HepG2 (cell line): ENCODE measurements around the gene RBM43.

Source experiments
- CBX1 ChIP-seq: IDR thresholded peaks from one replicate; pipeline ENCODE4 v1.6.1; 2016; ENCODE audit warnings: antibody characterized with exemption, low read depth
- DPF2 ChIP-seq: sonication (generic); formaldehyde crosslinking; IDR thresholded peaks from 2 replicates; pipeline ENCODE4 v1.4.0; 2020; ENCODE audit warnings: mild to moderate bottlenecking, low read depth, missing genetic modification reagents, borderline replicate concordance
- HMG20A ChIP-seq: IDR thresholded peaks from 2 replicates; pipeline ENCODE4 v1.6.1; 2016; ENCODE audit warnings: borderline replicate concordance
- ZNF329 ChIP-seq: sonication (generic); formaldehyde crosslinking; IDR thresholded peaks from 2 replicates; pipeline ENCODE4 v1.9.0; 2021; ENCODE audit warnings: low read depth, mild to moderate bottlenecking, missing genetic modification reagents
- ZNF354B ChIP-seq: sonication (generic); formaldehyde crosslinking; IDR thresholded peaks from 2 replicates; pipeline ENCODE4 v1.8.0; 2022; ENCODE audit warnings: mild to moderate bottlenecking, missing genetic modification reagents
- ZNF781 ChIP-seq: sonication (generic); formaldehyde crosslinking; IDR thresholded peaks from 2 replicates; pipeline ENCODE4 v1.5.1; 2020; ENCODE audit warnings: borderline replicate concordance, mild to moderate bottlenecking, missing genetic modification reagents; ENCODE audit errors: not compliant biosample characterization
- ZNF883 ChIP-seq: sonication (generic); formaldehyde crosslinking; IDR thresholded peaks from 2 replicates; pipeline ENCODE4 v1.5.1; 2020; ENCODE audit warnings: mild to moderate bottlenecking, missing genetic modification reagents; ENCODE audit errors: not compliant biosample characterization
- TF ChIP-seq, protein P1 (sequence below): IDR thresholded peaks from 2 replicates; pipeline ENCODE4 v1.6.1; 2012; ENCODE audit warnings: low read depth, low read length, improper control_type of control experiment
- TF ChIP-seq, protein P2 (sequence below): sonication (generic); formaldehyde crosslinking; IDR thresholded peaks from 2 replicates; pipeline ENCODE4 v1.5.0; 2020; ENCODE audit warnings: missing genetic modification reagents
- TF ChIP-seq, protein P3 (sequence below): sonication (generic); formaldehyde crosslinking; IDR thresholded peaks from 2 replicates; pipeline ENCODE4 v1.5.0; 2020; ENCODE audit warnings: missing genetic modification reagents, mild to moderate bottlenecking, borderline replicate concordance
- TF ChIP-seq, protein P4 (sequence below): sonication (generic); formaldehyde crosslinking; IDR thresholded peaks from 2 replicates; pipeline ENCODE4 v1.8.1; 2023; ENCODE audit warnings: mild to moderate bottlenecking, missing genetic modification reagents

DNA sequence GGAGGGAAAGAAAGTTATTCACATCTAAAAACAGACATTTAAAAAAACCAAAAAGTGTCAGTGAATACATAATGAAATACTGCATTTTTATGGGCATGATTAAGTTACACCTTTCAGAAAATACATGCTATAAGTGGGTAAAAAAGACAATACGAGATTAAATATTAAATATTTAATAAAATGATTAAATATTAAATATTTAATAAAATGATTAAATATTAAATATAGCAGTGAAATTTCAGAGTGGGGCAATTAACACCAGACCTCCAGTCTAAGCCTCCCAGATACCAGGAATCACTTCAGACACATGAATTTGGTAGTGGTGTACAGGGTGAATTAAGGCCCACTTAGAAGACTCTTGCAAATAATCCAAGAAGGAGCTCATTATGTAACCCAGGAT, 15.5 kb downstream of the RBM43 start:
- no peak for TF ChIP-seq ZNF354B (CRISPR knock-in tag)
- no peak for TF ChIP-seq DPF2 (CRISPR knock-in tag)
- TF ChIP-seq, protein P1, sequence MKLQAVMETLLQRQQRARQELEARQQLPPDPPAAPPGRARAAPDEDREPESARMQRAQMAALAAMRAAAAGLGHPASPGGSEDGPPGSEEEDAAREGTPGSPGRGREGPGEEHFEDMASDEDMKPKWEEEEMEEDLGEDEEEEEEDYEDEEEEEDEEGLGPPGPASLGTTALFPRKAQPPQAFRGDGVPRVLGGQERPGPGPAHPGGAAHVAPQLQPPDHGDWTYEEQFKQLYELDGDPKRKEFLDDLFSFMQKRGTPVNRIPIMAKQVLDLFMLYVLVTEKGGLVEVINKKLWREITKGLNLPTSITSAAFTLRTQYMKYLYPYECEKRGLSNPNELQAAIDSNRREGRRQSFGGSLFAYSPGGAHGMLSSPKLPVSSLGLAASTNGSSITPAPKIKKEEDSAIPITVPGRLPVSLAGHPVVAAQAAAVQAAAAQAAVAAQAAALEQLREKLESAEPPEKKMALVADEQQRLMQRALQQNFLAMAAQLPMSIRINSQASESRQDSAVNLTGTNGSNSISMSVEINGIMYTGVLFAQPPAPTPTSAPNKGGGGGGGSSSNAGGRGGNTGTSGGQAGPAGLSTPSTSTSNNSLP, result no peak
- TF ChIP-seq ZNF781, result no peak
- no peak for TF ChIP-seq CBX1
- TF ChIP-seq, protein P2, sequence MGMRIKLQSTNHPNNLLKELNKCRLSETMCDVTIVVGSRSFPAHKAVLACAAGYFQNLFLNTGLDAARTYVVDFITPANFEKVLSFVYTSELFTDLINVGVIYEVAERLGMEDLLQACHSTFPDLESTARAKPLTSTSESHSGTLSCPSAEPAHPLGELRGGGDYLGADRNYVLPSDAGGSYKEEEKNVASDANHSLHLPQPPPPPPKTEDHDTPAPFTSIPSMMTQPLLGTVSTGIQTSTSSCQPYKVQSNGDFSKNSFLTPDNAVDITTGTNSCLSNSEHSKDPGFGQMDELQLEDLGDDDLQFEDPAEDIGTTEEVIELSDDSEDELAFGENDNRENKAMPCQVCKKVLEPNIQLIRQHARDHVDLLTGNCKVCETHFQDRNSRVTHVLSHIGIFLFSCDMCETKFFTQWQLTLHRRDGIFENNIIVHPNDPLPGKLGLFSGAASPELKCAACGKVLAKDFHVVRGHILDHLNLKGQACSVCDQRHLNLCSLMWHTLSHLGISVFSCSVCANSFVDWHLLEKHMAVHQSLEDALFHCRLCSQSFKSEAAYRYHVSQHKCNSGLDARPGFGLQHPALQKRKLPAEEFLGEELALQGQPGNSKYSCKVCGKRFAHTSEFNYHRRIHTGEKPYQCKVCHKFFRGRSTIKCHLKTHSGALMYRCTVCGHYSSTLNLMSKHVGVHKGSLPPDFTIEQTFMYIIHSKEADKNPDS (CRISPR knock-in tag), result no peak
- TF ChIP-seq, protein P3, sequence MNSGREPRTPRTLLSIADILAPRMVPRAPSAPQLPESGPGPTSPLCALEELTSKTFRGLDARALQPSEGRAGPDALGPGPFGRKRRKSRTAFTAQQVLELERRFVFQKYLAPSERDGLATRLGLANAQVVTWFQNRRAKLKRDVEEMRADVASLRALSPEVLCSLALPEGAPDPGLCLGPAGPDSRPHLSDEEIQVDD (CRISPR knock-in tag), result no peak
- TF ChIP-seq HMG20A (CRISPR knock-in tag), result no peak
- no peak for TF ChIP-seq ZNF883 (CRISPR knock-in tag)
- no peak for TF ChIP-seq ZNF329 (CRISPR knock-in tag)
- TF ChIP-seq, protein P4, sequence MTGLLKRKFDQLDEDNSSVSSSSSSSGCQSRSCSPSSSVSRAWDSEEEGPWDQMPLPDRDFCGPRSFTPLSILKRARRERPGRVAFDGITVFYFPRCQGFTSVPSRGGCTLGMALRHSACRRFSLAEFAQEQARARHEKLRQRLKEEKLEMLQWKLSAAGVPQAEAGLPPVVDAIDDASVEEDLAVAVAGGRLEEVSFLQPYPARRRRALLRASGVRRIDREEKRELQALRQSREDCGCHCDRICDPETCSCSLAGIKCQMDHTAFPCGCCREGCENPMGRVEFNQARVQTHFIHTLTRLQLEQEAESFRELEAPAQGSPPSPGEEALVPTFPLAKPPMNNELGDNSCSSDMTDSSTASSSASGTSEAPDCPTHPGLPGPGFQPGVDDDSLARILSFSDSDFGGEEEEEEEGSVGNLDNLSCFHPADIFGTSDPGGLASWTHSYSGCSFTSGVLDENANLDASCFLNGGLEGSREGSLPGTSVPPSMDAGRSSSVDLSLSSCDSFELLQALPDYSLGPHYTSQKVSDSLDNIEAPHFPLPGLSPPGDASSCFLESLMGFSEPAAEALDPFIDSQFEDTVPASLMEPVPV (CRISPR knock-in tag), result no peak
